GM23248 (cell line): ENCODE results near the gene RCSD1. TPM values are rescaled to one million over a fixed set of nuclear protein-coding genes. Genes with fewer than 3 reads are reported as not detected.

Experiments
- DNase-seq: peaks from one replicate; pipeline ENCODE4 v3.0.0-alpha.2; 2015
- H2AFZ ChIP-seq: fragments of 200-600 bp; sonication (generic); 2 replicates; pipeline ENCODE4 v1.6.1; 2016; ENCODE audit warnings: antibody characterized with exemption
- H3F3A ChIP-seq: fragments of 200-600 bp; sonication (generic); 2 replicates; pipeline ENCODE4 v1.6.1; 2016; ENCODE audit warnings: mild to moderate bottlenecking, antibody characterized with exemption, mixed run types; ENCODE audit not compliant: insufficient read depth
- H3K27ac ChIP-seq: fragments of 200-600 bp; sonication (generic); 2 replicates; pipeline ENCODE4 v1.5.1; 2016; ENCODE audit warnings: mild to moderate bottlenecking
- H3K27me3 ChIP-seq: fragments of 200-600 bp; sonication (generic); replicated peaks from 2 replicates; pipeline ENCODE4 v1.6.1; 2016; ENCODE audit warnings: mild to moderate bottlenecking; ENCODE audit not compliant: insufficient read depth
- H3K36me3 ChIP-seq: fragments of 200-600 bp; sonication (generic); 2 replicates; pipeline ENCODE4 v1.6.1; 2016; ENCODE audit warnings: low read depth, mild to moderate bottlenecking
- H3K4me1 ChIP-seq: fragments of 200-600 bp; sonication (generic); 2 replicates; pipeline ENCODE4 v1.6.1; 2016; ENCODE audit warnings: mild to moderate bottlenecking; ENCODE audit not compliant: insufficient read depth
- H3K4me2 ChIP-seq: fragments of 200-600 bp; sonication (generic); one replicate; pipeline ENCODE4 v1.6.1; 2016; ENCODE audit warnings: mild to moderate bottlenecking; ENCODE audit not compliant: unreplicated experiment
- H3K4me3 ChIP-seq: fragments of 200-600 bp; sonication (generic); 2 replicates; pipeline ENCODE4 v1.5.1; 2016; ENCODE audit warnings: mild to moderate bottlenecking
- H3K79me2 ChIP-seq: fragments of 200-600 bp; sonication (generic); 2 replicates; pipeline ENCODE4 v1.6.1; 2016; ENCODE audit warnings: mild to moderate bottlenecking; ENCODE audit not compliant: insufficient read depth
- H3K9ac ChIP-seq: fragments of 200-600 bp; sonication (generic); 2 replicates; pipeline ENCODE4 v1.6.1; 2016; ENCODE audit warnings: mild to moderate bottlenecking
- H3K9me2 ChIP-seq: fragments of 200-600 bp; sonication (generic); 2 replicates; pipeline ENCODE4 v1.6.1; 2016; ENCODE audit warnings: mixed run types, mild to moderate bottlenecking, moderate library complexity; ENCODE audit not compliant: insufficient read depth
- H3K9me3 ChIP-seq: fragments of 200-600 bp; sonication (generic); one replicate; pipeline ENCODE4 v1.6.1; 2017; ENCODE audit warnings: low read depth
- H4K20me1 ChIP-seq: fragments of 200-600 bp; sonication (generic); 2 replicates; pipeline ENCODE4 v1.6.0; 2016; ENCODE audit not compliant: insufficient read depth
- EZH2 ChIP-seq: fragments of 200-600 bp; sonication (generic); IDR thresholded peaks from 2 replicates; pipeline ENCODE4 v1.6.1; 2018; ENCODE audit warnings: antibody characterized with exemption, mild to moderate bottlenecking; ENCODE audit not compliant: insufficient read depth, poor library complexity, severe bottlenecking
- EZH2phosphoT487 ChIP-seq: fragments of 200-600 bp; sonication (generic); IDR thresholded peaks from 2 replicates; pipeline ENCODE4 v1.6.1; 2018; ENCODE audit warnings: antibody characterized with exemption, moderate library complexity, mild to moderate bottlenecking, low read depth; ENCODE audit not compliant: insufficient read depth
- WGBS, 2 experiments: methylation state at CpG; one replicate each; pipeline ENCODE4 v1.1.6; 2015 to 2017; ENCODE audit warnings: low lambda C conversion rate in 2 of 2, low coverage in 1 of 2; ENCODE audit errors: missing lambda C conversion rate in 2 of 2; 5-methylcytosine and 5-hydroxymethylcytosine counted together
- in situ Hi-C: fragments of 300-500 bp; cut with MboI; formaldehyde crosslinking; loops from 2 replicates; pipeline ENCODE4 v1.15.0; 2020
- polyA plus RNA-seq: library from polyadenylated mRNA; unstranded; fragments of >200 nt; fragmentation: Nextera tagmentation; extraction: Ambion mirVana; gene quantifications from 2 replicates; pipeline ENCODE4 v1.2.1, GENCODE V29; 2016
- total RNA-seq: library from RNA; depleted of rRNA; stranded (reverse); fragments of >200 nt; shearing (Covaris generic); gene quantifications from 2 replicates; pipeline ENCODE4 v1.2.3, GENCODE V29; 2014

The RCSD1 gene
- total and polyA plus RNA-seq, 2 experiments from 2014 or later: 0.22 to 0.23 TPM

DNA sequence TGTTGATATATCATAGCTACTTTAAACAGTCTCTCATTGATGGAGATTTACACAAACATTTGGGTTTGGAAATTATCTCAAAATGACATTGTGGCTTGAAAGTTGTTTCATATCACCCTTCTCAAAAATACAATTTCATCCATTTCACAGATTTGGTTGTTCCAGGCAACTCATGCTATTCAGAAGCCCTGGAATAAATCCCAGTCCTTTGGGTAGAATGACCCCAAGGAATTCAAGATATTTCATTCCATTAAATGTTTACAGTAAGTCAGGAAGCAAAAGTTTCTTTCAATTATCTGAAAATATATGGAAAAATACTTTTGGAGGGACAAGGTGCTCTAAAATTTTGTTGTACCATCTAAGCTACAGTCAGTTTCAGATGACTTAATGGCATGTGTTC, 118.9 kb downstream of the RCSD1 start:
- H3K27ac ChIP-seq: peak overlapping the region; percentile 10
- H3K4me3 ChIP-seq: 0 out of 2 replicates have a peak overlapping the region, but pooled peaks have one; percentile 4
- peak; percentile 42 for DNase-seq
- no peak overlapping the region for H2AFZ ChIP-seq
- peaks cover 44% of the 10 kb centered on the region for H3F3A ChIP-seq
- H3K4me1 ChIP-seq: peaks cover 76% of the 10 kb centered on the region
- peaks cover 4% of the 10 kb centered on the region for H3K9me2 ChIP-seq
- in situ Hi-C loops: no loop called here
- no peaks in the 10 kb centered on the region for H3K27me3 ChIP-seq
- no peak for TF ChIP-seq EZH2
- TF ChIP-seq EZH2phosphoT487: no peak
- H3K79me2 ChIP-seq: peaks cover 100% of the 10 kb centered on the region
- H3K9me3 ChIP-seq: no peaks in the 10 kb centered on the region
- H4K20me1 ChIP-seq: peaks cover 7% of the 10 kb centered on the region; the same call in 1 of the 2 replicates
- peak overlapping the region; percentile 59 for H3K4me2 ChIP-seq
- no peaks in the 10 kb centered on the region for H3K36me3 ChIP-seq
- no peak overlapping the region for H3K9ac ChIP-seq

GRCh38 chr1:167749741-167750140, 119.7 kb downstream of the RCSD1 start:
- Histone ChIP-seq H3K79me2 (peaks cover 100% of the 10 kb centered on the region), H3K4me3 (no peak overlapping the region), H3K9ac (no peak overlapping the region), H4K20me1 (peaks cover 7% of the 10 kb centered on the region; the same call in 1 of the 2 replicates), H3F3A (peaks cover 43% of the 10 kb centered on the region), H3K9me2 (peaks cover 4% of the 10 kb centered on the region), H3K36me3 (no peaks in the 10 kb centered on the region), H3K27ac (peak overlapping the region; percentile 10; the same call in 1 of the 2 replicates), H3K4me1 (peaks cover 74% of the 10 kb centered on the region), H3K9me3 (no peaks in the 10 kb centered on the region), H3K27me3 (no peaks in the 10 kb centered on the region), H2AFZ (no peak overlapping the region), H3K4me2 (peak overlapping the region; percentile 59)
- DNase-seq: no peak
- no peak for TF ChIP-seq EZH2phosphoT487
- no peak for TF ChIP-seq EZH2
- WGBS, 2 experiments: 97 to 98% methylated on average over 2 of the region's 2 CpGs
- in situ Hi-C loops: no loop called here

DNA sequence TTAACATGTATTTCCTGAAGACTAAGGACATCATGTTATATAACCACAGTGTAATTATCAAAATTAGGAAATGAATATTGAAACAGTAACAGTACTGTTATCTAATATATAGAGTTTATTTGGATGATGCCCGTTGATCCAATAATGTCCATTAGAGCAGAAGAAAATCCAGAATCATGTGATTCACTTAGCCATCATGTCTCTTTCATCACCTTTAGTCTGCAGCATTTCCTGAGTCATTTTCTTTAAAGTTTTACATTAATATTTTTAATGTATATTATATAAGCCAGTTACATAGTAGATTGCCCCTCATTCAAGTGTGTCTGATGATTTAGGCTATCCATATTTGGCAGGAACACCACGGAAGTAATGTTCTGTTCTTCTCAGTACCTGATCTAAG, 120.6 kb downstream of the RCSD1 start:
- in situ Hi-C loops: no loop called here

DNA sequence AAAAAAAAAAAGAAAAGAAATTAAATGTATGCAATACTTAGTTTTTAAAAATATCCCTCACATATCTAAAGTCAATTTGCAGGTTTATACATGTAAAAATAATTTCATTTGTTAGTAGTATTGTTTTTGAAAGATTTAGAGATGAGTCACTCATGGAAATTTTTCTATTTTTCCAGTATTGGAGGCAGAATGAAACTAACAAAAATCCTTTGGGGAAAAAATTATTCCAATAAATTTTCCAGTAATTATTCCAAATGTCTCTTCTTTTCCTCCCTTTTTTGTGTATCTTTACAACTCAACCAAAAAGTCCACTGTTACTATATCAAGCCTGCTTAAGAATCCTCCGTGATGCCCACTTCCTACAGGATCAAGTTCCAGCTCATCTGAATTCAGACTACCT, 121.6 kb downstream of the RCSD1 start:
- Histone ChIP-seq H3K9me3 (no peaks in the 10 kb centered on the region), H3K27ac (peak overlapping the region; percentile 19), H3K27me3 (no peaks in the 10 kb centered on the region), H3K79me2 (peaks cover 100% of the 10 kb centered on the region), H3F3A (peaks cover 37% of the 10 kb centered on the region), H3K36me3 (no peaks in the 10 kb centered on the region), H2AFZ (no peak overlapping the region), H3K4me1 (peaks cover 61% of the 10 kb centered on the region), H3K4me3 (peak overlapping the region; percentile 22; the same call in 1 of the 2 replicates), H3K9ac (no peak overlapping the region), H3K4me2 (peak overlapping the region; percentile 48), H4K20me1 (peaks cover 11% of the 10 kb centered on the region; the same call in 1 of the 2 replicates), H3K9me2 (peaks cover 4% of the 10 kb centered on the region; the same call in 1 of the 2 replicates)
- in situ Hi-C loops: no loop called here
- 17 to 25% methylated on average over 1 of the region's 1 CpG for WGBS, 2 experiments
- TF ChIP-seq EZH2 (no peak), EZH2phosphoT487 (no peak)
- DNase-seq: no peak

More for the DNA sequence above, 120.6 kb downstream of the RCSD1 start:
- H3F3A ChIP-seq: peaks cover 37% of the 10 kb centered on the region
- H4K20me1 ChIP-seq: peaks cover 10% of the 10 kb centered on the region; the same call in 1 of the 2 replicates
- no peak overlapping the region for H3K27ac ChIP-seq
- H3K4me3 ChIP-seq: no peak overlapping the region
- no peak for DNase-seq
- H3K9ac ChIP-seq: no peak overlapping the region
- no peaks in the 10 kb centered on the region for H3K27me3 ChIP-seq
- no peak overlapping the region for H2AFZ ChIP-seq
- no peak overlapping the region for H3K4me2 ChIP-seq
- no peaks in the 10 kb centered on the region for H3K9me3 ChIP-seq
- TF ChIP-seq EZH2 (no peak), EZH2phosphoT487 (no peak)
- no peaks in the 10 kb centered on the region for H3K36me3 ChIP-seq
- peaks cover 4% of the 10 kb centered on the region for H3K9me2 ChIP-seq
- WGBS, 2 experiments: 78 to 81% methylated on average over 2 of the region's 2 CpGs
- peaks cover 100% of the 10 kb centered on the region for H3K79me2 ChIP-seq
- peaks cover 65% of the 10 kb centered on the region for H3K4me1 ChIP-seq
